Measurements from ENCODE around the gene PNKD.

PNKD gene

DNA sequence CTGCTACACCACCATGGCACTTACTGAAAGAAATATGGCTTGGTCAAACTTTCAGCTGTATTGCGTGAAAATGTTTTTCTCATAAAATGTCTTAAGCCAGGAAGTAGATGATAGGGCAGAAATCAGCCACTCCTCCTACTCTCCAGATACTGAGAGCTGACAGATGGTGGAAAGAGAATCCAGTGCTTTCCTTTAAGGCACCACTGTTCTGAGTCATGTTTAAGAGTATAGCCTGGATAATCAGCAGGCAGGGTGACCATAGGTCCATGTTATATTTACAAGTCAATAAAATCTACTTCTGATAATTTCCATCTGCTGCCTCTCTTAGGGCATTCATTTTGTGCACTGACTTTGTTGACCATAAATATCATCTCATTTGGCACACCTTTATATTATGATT lies 31.4 kb upstream of the PNKD start:
- no peaks in the 10 kb centered on the region; the same call in 1 of the 2 replicates for H3F3A ChIP-seq (ENCODE audit: control insufficient read depth, insufficient read depth)
- no peaks in the 10 kb centered on the region for H3K4me1 ChIP-seq (ENCODE audit: control insufficient read depth, low read length)
- TF ChIP-seq, protein P1, sequence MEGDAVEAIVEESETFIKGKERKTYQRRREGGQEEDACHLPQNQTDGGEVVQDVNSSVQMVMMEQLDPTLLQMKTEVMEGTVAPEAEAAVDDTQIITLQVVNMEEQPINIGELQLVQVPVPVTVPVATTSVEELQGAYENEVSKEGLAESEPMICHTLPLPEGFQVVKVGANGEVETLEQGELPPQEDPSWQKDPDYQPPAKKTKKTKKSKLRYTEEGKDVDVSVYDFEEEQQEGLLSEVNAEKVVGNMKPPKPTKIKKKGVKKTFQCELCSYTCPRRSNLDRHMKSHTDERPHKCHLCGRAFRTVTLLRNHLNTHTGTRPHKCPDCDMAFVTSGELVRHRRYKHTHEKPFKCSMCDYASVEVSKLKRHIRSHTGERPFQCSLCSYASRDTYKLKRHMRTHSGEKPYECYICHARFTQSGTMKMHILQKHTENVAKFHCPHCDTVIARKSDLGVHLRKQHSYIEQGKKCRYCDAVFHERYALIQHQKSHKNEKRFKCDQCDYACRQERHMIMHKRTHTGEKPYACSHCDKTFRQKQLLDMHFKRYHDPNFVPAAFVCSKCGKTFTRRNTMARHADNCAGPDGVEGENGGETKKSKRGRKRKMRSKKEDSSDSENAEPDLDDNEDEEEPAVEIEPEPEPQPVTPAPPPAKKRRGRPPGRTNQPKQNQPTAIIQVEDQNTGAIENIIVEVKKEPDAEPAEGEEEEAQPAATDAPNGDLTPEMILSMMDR (IDR thresholded peaks at IDR 0.05; ENCODE audit: low read depth, low read length, poor library complexity, severe bottlenecking): no peak
- TF ChIP-seq EZH2phosphoT487 (IDR thresholded peaks at IDR 0.05; ENCODE audit: borderline replicate concordance, low read length): no peak
- H3K27ac ChIP-seq (ENCODE audit: low read depth, low read length): no peak overlapping the region
- no peaks in the 10 kb centered on the region for H4K20me1 ChIP-seq (ENCODE audit: control insufficient read depth, insufficient read depth, low read depth, low read length)
- no peaks in the 10 kb centered on the region for H3K27me3 ChIP-seq (ENCODE audit: control insufficient read depth, low read length)
- no peaks in the 10 kb centered on the region for H3K9me3 ChIP-seq (ENCODE audit: control insufficient read depth, insufficient read depth, low read length)
- no peak overlapping the region for H3K4me3 ChIP-seq (ENCODE audit: low read length)
- H3K79me2 ChIP-seq (ENCODE audit: control insufficient read depth, low read length): peaks cover 12% of the 10 kb centered on the region; the same call in 1 of the 2 replicates
- no peaks in the 10 kb centered on the region for H3K9me2 ChIP-seq (replicated peaks; ENCODE audit: control insufficient read depth, low read length)
- no peak overlapping the region for H3K4me2 ChIP-seq (ENCODE audit: low read length)
- peaks cover 96% of the 10 kb centered on the region for H3K36me3 ChIP-seq (ENCODE audit: control insufficient read depth, low read length)

DNA sequence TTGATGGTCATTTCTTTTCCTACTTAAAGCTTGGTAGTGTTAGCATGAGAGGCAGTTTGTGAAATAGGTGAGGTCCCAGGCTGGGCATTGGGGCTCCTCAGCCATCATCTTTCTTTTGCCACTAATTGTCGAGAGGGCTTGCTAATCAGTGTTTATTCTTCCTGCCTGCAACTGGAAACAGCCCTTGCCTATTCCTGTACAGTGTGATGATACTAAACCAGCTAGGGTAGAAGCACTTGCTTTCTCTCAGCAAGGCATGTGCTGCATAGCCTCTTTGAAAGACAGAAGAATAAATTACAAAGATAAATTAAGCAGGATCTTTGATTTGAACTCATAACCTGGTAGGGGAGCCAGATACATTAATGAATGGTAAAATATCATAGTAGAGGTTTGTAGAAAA lies 26.1 kb upstream of the PNKD start:
- Histone ChIP-seq H3K9me2 (replicated peaks; ENCODE audit: control insufficient read depth, low read length) (no peaks in the 10 kb centered on the region), H3F3A (ENCODE audit: control insufficient read depth, insufficient read depth) (no peaks in the 10 kb centered on the region), H3K4me1 (ENCODE audit: control insufficient read depth, low read length) (no peaks in the 10 kb centered on the region), H3K27ac (ENCODE audit: low read depth, low read length) (no peak overlapping the region), H3K4me3 (ENCODE audit: low read length) (no peak overlapping the region), H3K36me3 (ENCODE audit: control insufficient read depth, low read length) (peaks cover 96% of the 10 kb centered on the region), H4K20me1 (ENCODE audit: control insufficient read depth, insufficient read depth, low read depth, low read length) (no peaks in the 10 kb centered on the region), H3K9me3 (ENCODE audit: control insufficient read depth, insufficient read depth, low read length) (no peaks in the 10 kb centered on the region), H3K4me2 (ENCODE audit: low read length) (no peak overlapping the region), H3K79me2 (ENCODE audit: control insufficient read depth, low read length) (peaks cover 10% of the 10 kb centered on the region; the same call in 1 of the 2 replicates), H3K27me3 (ENCODE audit: control insufficient read depth, low read length) (no peaks in the 10 kb centered on the region)
- TF ChIP-seq, protein P1 (IDR thresholded peaks at IDR 0.05; ENCODE audit: low read depth, low read length, poor library complexity, severe bottlenecking): no peak
- no peak for TF ChIP-seq EZH2phosphoT487 (IDR thresholded peaks at IDR 0.05; ENCODE audit: borderline replicate concordance, low read length)

DNA sequence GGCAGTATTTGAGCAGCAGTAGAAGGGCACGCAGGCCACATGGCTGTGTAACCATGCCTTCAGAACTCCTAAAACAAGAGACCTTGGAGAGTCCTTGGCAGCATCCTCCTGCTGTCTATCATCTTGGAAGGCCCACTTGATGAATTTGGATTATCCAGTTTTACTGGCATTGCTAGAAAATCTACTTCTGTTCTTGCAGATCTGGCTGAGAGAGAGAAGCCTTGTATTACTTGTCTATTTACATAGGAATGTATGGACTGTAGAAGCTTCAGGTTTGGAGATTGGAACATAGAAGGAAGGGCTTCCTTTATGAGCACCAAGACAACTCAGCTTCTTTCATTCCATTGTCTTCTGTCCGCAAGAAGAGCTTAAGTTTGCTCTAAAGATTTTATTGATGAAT lies 25.7 kb upstream of the PNKD start:
- Histone ChIP-seq H3K9me3 (ENCODE audit: control insufficient read depth, insufficient read depth, low read length) (no peaks in the 10 kb centered on the region), H4K20me1 (ENCODE audit: control insufficient read depth, insufficient read depth, low read depth, low read length) (no peaks in the 10 kb centered on the region), H3K79me2 (ENCODE audit: control insufficient read depth, low read length) (peaks cover 10% of the 10 kb centered on the region; the same call in 1 of the 2 replicates), H3K36me3 (ENCODE audit: control insufficient read depth, low read length) (peaks cover 96% of the 10 kb centered on the region), H3K4me3 (ENCODE audit: low read length) (no peak overlapping the region), H3F3A (ENCODE audit: control insufficient read depth, insufficient read depth) (no peaks in the 10 kb centered on the region), H3K27ac (ENCODE audit: low read depth, low read length) (no peak overlapping the region), H3K27me3 (ENCODE audit: control insufficient read depth, low read length) (no peaks in the 10 kb centered on the region), H3K4me1 (ENCODE audit: control insufficient read depth, low read length) (no peaks in the 10 kb centered on the region), H3K4me2 (ENCODE audit: low read length) (no peak overlapping the region), H3K9me2 (replicated peaks; ENCODE audit: control insufficient read depth, low read length) (no peaks in the 10 kb centered on the region)
- no peak for TF ChIP-seq EZH2phosphoT487 (IDR thresholded peaks at IDR 0.05; ENCODE audit: borderline replicate concordance, low read length)
- TF ChIP-seq, protein P1 (IDR thresholded peaks at IDR 0.05; ENCODE audit: low read depth, low read length, poor library complexity, severe bottlenecking): no peak
